ENCODE data around the gene TPCN2.
"Not testable (repeated sequence)": the region's sequence is repeated elsewhere in the genome, so short reads cannot be mapped to it uniquely, and the experiment has no call there.

Gene TPCN2

DNA sequence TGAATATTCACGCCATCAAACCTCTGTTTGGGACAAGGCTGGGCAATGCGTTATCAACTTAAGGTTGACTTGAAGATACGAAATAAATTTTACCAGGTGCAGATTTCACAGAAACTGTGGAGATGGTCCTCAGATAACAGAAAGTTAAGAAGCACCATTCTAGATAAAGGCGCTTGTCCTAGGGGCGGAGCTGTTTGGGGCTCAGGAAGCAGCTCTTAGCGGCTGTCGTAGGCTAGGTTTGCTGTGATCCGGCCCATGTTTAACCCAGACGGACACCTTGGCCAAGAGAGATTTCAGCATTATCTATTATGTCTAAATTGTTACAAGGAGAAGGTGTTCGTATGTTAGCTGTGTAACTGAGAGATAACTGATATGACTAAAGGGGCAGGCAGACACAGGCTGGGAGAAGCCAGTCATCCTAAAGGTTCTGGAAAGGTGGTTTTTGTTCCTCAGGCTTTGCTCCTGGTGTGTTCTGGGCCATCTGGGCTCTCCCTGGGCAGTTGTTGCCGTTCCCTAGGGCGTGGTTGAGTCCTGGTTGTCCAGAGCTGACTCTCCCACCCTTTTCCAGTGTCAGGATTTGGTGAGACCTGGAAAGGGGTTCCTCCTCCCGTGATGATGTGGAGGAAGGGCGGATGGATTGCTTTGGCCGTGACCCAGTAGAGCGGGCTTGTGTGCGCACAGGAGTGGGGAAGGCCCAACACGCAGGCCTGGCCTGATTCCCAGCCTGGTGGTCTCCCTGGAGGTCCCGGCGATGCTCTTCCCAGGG, 25.8 kb downstream of the TPCN2 start:
- no peak for DNase-seq (ENCODE audit: low read depth in 1 of 2, low spot score in 1 of 2)

GRCh38 chr11:69075421-69076128, 26.8 kb downstream of the TPCN2 start:
- no peak for DNase-seq (ENCODE audit: low read depth in 1 of 2, low spot score in 1 of 2)

DNA sequence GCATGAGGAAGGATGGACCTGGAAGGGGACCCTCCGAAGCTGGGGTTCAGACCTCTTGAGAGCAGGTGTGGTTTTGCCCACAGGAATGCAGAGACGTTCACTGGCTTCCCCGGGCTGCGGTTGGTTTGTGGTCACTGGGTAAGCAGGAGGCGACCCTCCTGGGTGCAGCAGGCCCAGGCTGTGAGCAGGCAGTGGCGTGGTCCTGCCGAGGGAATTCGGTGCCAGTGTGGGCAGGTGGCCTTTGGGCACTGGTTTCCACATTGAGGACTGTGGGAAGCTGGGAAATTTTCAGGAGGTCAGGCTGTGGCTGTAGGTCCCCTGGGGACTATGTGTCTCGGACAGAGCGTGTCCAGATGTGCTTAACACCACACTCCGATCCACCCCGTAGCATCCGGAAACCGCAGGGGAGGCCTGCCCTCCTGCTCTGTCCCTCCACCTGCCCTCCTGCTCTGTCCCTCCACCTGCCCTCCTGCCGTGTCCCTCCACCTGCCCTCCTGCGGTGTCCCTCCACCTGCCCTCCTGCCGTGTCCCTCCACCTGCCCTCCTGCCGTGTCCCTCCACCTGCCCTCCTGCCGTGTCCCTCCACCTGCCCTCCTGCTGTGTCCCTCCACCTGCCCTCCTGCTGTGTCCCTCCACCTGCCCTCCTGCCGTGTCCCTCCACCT, 27.5 kb downstream of the TPCN2 start:
- no peak for DNase-seq (ENCODE audit: low read depth in 1 of 2, low spot score in 1 of 2)

GRCh38 chr11:69076977-69077376, 28.2 kb downstream of the TPCN2 start:
- not testable (repeated sequence) for DNase-seq (ENCODE audit: low read depth in 1 of 2, low spot score in 1 of 2)

- DNase-seq (ENCODE audit: low read depth in 1 of 2, low spot score in 1 of 2): no peak
Observed at GRCh38 chr11:69078508-69078907, 29.8 kb downstream of the TPCN2 start.

- DNase-seq (ENCODE audit: low read depth in 1 of 2, low spot score in 1 of 2): no peak
Observed at GRCh38 chr11:69078930-69079605, 30.3 kb downstream of the TPCN2 start.

- no peak for DNase-seq (ENCODE audit: low read depth in 1 of 2, low spot score in 1 of 2)
Observed at GRCh38 chr11:69079661-69080256, 31.0 kb downstream of the TPCN2 start.

DNA sequence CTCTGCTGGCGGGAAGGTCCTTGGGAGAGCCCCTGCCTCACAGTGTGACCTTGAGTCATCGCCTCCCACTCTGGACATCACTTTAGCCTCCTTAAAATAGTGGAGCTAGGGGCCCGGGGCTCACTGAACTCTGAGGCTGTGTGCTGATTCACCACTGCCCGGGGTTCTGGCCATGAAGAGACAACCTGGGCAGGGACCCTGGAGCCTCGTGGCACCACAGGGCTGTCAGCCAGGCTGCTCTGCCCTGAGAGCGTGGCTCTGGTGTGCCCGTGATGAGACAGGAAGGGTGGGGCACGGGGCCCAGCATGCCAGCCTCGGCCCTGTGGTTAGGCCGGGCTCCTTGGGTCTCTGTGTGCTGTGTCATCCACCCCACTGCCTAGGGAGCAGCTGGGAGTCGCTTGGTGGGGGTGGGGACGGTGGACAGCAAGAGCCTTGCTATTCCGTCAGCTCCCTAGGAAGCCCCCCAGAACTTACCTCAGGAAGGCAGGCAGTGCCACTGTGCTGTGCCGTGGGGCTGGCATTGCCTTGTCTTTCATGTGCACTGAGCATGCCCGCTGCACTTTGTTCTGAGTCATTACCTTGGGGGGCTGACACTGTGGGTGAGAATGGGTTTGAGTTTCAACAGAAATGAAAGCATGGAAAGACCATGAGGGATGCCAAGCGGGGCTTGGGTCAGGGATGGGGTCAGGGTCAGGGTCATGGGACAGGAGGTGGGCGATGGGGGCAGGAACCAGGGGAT, 31.7 kb downstream of the TPCN2 start:
- DNase-seq (ENCODE audit: low read depth in 1 of 2, low spot score in 1 of 2): no peak

- no peak for DNase-seq (ENCODE audit: low read depth in 1 of 2, low spot score in 1 of 2)
Observed at GRCh38 chr11:69081180-69081579, 32.4 kb downstream of the TPCN2 start.

DNA sequence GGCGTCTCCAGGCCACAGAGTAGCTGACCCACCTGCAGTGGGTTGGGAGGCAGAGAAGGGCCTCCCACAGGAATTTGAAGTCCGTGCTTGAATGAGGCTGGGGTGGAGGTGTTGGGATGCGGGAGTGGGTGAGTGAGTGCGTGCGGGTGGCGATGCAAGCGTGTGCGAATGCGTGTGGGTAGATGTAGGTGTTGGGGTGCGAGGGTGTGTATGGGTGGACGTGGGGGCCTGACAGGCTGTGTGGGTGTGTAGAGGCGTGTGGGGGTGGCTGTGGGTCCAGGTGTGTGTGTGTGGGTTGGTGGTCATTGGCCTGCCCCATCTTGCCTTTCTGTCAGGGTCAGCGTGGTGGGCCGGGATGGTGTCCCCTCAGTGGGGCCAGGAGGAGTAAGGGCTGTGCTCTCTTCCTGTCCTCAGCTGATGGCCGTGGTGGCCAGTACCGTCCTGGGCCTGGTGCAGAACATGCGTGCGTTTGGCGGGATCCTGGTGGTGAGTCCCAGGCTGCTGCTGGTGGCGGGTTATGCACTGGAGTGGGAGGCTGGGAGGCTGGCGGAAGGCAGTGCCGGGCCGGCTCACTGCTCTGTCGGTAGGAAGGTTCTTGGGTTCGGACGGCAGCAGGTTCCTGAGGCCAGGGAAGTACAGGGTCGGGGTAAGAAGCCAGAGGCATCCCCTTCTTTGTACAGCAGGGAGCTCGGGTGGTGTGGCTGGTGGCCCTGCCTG, 35.0 kb downstream of the TPCN2 start:
- DNase-seq (ENCODE audit: low read depth in 1 of 2, low spot score in 1 of 2): no peak

- no peak for DNase-seq (ENCODE audit: low read depth in 1 of 2, low spot score in 1 of 2)
Observed at GRCh38 chr11:69084371-69084770, 35.6 kb downstream of the TPCN2 start.

DNA sequence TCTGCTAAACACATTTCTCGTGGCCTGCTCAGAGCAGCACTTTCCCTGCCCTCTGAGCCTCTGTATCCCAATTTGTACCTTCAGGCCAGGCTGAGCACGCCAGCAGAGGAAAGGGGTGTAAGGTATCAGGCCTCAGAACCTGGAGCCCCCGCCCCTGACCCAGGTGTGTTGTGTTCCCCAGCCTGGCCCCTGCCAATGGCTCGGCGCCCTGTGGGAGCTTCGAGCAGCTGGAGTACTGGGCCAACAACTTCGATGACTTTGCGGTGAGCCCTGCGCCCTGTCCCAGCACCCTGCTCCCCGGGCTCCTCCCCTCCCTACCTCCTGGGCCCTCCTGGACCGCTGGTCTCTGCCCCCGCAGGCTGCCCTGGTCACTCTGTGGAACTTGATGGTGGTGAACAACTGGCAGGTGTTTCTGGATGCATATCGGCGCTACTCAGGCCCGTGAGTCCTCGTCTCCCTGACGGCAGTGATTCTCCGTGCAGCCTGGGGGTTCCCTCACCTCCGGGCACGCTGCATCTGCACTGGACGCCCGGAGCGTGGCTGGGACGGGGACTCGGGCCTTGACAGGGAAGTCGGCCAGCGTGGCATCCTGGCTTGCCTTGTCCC, 36.9 kb downstream of the TPCN2 start:
- DNase-seq (ENCODE audit: low read depth in 1 of 2, low spot score in 1 of 2): no peak

DNA sequence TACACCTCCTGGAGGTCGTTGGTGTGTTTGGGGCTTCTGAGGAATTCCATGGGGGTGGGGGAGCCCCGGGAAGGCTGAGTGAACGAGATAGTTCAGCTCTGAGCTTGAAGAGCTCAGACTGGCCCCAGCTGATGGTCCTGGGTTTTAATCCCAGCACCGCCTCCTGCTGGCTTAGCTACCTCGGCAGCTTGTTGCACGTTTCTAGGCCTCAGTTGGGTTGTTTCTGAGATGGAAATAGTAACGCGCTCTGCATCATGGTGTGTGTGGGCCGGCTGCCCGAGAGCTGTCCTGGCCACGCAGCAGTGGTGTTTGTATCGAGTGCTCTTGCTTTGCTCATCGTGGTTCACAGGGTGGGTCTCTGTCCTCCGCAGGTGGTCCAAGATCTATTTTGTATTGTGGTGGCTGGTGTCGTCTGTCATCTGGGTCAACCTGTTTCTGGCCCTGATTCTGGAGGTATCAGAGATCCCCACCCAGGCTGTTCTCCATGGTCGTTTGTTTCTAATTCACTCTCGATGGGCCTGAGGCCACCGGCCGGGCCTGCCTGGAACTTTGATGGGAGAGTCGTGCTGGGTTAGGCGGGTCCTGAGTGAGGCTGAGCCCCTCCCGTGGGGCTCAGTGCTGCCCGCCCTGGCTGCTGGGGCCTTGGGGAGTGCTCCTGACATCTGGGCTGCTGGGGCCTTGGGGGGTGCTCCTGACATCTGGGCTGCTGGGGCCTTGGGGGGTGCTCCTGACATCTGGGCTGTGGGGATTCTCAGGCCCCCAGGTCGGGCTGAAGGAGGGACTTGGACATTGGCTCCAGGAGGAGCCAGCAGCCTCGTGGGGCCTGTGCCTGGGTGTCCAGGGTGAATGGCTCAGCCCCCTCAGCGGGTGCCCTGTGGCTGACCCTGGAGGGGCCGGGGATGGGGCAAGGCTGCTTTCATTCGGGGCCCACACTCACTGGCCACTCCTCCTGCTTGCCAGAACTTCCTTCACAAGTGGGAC, 37.7 kb downstream of the TPCN2 start:
- no peak for DNase-seq (ENCODE audit: low read depth in 1 of 2, low spot score in 1 of 2)

DNA sequence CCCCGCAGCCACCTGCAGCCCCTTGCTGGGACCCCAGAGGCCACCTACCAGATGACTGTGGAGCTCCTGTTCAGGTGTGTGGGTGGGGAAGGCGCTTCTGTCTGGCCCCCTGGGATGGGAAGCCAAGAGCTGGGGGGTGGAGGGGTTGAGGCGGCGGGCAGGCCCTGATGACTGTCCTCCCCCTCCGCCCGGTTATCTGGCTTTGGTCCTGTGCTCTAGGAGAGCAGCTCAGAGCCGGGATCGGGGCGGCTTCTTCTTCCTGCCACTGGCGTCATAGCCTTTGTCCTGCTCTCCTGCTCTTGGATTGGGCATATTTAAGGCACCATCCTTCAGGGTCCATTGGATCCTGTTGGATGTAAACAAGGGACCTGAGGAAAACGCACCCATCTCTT, 38.4 kb downstream of the TPCN2 start:
- no peak for DNase-seq (ENCODE audit: low read depth in 1 of 2, low spot score in 1 of 2)

GRCh38 chr11:69087811-69088210, 39.1 kb downstream of the TPCN2 start:
- no peak for DNase-seq (ENCODE audit: low read depth in 1 of 2, low spot score in 1 of 2)

DNA sequence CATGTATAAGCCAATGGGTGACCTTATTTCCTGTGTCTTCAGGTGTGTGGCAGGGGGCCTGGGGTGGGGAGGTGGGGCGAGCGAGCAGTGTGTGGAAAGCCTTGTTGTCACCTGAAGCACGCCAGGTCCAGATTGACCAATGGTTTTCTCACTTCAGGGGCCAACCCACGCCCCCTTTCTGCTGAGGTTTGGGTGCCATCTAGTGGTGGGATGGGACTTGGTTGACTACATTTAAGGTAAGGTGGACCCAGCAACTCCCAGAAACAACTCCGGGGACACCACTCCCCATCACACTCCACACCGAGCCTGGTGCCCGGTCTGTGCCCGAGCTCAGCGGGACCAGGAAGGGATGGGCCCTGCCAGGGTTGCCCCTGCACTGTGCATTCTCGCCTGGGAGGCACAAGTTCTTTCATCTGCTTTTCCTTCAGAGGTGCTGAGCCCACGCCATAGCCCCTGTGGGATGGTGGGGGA, 40.0 kb downstream of the TPCN2 start:
- DNase-seq (ENCODE audit: low read depth in 1 of 2, low spot score in 1 of 2): no peak

DNA sequence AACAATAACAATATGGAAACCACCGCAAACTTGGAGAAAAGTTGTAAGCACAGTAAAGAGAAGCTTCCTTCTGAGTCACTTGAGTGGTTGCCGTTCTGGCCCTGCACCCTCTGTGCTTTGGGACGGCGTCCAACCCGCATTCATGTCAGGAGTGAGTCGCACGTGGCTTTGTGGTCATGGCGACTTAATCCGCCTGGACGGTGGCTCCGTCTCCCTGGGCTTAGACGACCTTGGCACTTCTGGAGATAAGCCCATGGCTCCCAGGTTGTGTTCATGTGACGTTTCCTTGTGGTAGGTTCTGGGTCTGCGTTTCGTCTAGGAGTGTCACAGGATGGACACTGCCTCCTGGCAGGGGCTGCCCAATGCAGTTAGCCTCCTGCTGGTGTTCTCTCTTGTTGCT, 40.5 kb downstream of the TPCN2 start:
- DNase-seq (ENCODE audit: low read depth in 1 of 2, low spot score in 1 of 2): no peak

DNA sequence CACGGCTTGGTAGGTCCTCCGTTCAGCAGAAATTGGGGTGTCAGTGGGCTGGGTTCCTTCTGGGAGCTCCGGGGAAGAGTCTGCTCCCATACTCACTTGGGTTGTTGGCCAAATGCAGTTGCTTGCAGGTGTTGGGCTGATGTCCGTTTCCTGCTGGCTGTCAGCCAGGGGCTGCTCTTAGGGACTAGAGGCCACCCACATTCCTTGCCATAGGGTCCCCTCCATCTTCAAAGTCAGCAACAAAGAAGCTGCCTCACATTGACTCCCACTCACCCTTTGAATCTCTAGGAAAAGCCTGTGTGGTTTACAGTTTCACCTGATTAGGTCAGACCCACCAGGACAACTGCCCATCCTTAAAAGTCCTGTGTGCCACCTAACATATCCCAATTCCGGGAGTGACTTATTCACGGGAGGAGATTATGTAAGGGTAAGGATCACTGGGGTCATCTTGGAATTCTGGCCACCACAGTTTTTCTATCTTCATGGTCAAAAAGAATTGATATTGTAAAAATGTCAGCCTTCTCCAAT, 43.0 kb downstream of the TPCN2 start:
- DNase-seq (ENCODE audit: low read depth in 1 of 2, low spot score in 1 of 2): no peak
